HG03095 (cell line): ENCODE measurements around the gene BLMH.

Experiments used
- ATAC-seq: cut with Tn5 transposase; IDR thresholded peaks from one replicate; pipeline ENCODE4 v1.9.1; 2021; ENCODE audit warnings: moderate library complexity; ENCODE audit not compliant: unreplicated experiment

BLMH gene

DNA sequence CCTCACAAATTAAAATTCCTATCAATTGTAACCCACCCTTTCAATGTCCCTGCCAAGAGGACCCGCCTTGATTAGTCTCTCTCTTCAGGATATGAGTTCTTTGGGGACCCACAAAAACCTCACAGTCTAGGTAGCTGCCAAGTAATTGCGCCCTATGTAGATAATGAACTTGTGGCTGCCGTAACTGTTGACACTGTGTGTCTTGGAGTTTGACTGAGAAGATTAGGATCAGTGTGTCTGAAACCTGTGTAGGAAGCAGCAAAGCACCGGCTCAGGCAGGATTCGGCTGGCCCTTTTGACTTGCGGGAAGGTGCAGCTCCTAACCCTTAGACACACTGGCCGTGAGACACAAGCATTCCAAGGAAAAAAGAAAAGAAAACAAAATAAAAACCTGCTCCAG is 38.4 kb downstream of the BLMH start:
- ATAC-seq: no peak

DNA sequence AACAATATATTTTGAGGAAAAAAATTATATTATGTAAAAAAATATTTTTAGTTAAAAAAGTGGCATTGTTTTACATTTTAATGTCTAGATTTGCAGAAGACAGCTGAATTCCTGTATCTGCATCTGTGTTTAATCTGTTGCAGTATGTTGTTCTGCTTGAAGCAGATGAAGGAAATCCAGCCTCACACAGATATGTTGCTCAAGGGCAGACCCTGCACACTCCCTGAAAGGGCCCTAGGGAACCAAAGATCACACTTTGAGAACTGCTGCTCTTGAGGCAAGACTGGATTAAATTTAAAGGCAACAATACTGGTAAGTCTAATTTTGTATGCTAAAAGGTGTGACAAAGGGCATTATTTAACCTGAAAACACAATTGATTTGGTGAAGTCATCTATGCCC is 39.8 kb downstream of the BLMH start:
- no peak for ATAC-seq

DNA sequence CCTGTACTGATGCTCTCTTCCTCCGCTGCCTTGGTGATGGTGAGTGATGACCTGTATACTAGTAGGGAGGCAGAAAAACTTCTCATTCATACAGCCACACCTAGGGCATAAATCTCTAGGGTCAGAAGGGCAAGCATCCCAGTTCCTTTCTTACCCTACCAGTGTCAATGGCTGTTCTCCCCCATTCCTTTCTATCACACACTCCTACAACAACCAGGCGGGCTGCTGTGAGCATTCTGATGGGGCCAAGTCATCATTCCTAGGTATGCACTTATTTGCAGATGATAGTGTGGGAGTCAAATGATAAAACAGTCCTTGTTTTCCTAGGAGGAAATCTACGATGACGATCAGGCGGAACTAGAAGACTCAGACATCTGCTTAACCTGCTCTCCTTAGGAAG is 42.3 kb downstream of the BLMH start:
- ATAC-seq: no peak

DNA sequence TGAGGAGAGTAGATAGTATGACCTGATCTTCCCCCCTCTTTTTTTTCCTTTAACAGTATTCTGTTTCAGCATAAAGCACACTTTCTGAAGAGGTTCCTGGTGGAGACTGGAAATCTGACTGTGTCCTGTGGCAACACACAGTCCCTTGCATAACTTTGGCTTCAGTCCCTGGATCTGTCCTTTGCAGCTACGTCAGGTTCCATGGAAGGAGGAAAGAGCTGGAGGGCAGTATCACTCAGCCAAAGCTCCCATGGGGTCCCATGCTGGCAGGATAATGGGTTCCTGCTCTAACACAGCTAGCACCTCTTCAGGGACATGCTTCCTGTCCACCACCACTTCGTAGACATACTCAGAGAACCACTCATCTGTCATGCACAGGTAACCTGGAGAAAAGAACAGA is 43.0 kb downstream of the BLMH start:
- no peak for ATAC-seq

DNA sequence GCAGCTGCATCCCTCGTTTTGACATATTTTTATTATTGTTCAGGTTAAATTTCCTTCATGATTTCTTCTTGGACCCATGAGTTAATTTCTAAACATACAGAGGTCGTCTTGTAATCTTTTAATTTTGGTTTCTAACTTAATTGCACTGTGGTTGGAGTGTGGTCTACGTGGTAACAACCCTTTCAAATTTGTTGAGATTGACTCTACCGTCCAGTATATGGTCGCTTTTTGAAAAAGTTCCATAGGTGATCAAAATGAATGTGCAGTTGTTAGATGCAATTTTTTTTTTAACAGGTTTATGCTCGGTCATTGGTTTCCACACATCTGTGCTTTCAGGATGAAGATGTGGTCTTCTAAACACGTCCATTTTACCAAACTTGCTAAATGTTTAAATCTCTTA is 45.3 kb downstream of the BLMH start:
- no peak for ATAC-seq

DNA sequence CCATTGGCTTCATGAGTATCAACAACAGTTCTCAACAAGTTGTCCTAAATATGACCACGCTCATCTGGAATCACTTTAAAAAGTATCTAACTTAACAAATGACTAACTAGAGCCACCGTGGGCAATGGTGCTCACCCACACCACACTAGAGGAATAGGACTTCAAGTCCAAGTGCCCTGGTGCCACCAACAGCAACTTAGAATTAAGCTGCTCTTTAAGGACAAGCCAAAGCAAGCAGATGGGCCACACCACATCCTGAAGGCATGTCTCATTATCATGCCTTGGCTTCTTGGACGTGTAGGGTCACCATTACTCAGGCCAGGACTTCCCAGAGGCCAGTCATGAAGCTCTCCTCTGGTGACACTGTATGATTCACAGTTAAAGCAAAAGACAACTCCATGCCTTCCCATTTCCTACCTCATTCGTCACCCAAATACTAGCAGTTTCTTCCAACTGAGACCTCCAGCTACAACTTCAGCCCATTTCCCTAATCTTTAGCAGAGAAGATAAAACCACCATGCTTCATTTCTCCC is 46.8 kb downstream of the BLMH start:
- ATAC-seq: no peak

DNA sequence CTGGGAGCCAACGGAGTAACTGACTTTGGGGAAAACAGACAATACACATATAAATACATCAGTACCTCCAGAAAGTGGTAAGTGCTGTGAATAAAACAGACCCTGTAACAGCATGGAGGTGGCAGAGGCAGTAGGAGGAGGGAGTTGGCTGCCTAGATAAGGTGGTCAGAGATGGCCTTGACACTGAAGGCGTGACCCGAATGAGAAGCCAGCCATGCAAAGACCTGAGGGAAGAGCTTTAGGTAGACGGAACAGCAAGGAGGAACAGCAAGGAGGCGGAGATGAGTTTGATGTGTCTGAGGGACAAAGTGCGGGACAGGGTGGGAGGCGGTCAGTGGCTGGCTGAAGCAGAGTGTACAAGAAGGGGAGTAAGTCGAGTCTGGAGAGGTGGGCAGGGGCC is 48.2 kb downstream of the BLMH start:
- no peak for ATAC-seq

DNA sequence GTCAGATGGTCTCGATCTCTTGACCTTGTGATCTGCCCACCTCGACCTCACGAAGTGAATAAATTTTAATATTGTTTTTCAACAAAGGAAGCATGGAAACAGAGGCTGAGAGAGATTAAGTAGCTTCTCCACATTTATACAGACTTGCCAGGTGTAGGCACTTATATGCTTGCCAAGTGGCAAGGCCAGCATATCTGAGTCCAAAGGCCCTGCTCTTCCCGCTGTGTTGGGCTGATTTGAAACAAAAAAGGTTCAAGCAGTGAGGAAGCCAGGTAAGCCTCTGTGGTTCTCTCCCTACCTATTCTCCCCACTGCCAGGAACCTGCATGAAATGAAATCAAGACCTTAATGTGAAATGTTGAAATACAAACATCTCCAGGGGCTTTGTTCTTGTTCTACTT is 48.7 kb downstream of the BLMH start:
- ATAC-seq: no peak

DNA sequence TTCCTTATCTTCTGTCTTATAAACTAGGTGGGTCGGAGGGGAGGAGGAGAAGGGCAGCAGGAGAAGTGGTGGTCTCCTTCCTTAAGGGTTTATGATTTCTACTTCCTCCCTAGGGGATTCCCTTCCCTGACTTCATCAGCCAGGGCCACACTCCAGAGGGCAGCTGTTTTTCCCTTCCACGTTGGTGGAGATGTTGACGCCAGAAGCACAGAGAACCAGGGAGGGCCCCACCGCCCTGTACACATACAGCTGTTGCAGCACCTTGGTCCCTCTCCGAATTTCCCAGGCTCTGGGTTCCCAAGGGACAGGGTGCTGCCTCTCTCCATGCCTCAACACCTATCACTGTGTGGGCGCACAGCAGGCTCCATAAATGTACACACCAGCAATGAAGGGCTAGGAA is 50.7 kb downstream of the BLMH start:
- no peak for ATAC-seq

DNA sequence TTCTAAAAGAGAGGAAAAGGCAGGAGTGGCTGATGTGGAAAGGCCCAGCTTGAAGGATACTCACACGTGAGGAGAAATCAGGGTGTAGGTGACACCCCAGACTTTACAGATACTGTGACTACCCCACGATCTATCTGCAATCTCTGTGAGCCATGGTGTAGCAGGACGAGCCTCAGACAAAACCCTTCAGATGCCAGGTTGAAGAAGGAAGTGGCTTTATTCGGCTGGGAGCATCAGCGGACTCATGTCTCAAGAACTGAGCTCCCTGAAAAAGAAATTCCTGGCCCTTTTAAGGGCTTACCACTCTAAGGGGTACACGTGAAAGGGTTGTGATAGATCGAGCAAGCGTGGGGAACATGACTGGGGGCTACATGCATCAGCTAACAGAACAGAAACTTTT is 51.6 kb downstream of the BLMH start:
- ATAC-seq: no peak

DNA sequence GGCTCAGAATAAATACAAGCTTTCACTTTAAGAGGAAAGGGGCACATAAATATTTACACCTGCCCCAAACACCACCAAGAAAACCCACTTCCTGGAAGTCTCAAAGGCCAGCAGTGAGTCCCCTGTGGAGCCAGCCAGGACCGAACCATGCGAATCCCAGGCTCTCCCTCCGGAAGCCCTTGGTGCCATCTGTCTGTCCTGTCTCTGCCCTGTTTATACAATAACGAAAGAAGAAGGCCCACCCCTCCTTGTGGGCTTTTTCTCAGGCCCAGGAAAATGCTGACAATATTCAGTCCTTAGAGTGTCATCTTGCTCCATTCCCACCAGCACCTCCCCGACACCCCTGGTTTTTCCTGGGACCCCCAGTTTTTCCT is 52.7 kb downstream of the BLMH start:
- no peak for ATAC-seq

DNA sequence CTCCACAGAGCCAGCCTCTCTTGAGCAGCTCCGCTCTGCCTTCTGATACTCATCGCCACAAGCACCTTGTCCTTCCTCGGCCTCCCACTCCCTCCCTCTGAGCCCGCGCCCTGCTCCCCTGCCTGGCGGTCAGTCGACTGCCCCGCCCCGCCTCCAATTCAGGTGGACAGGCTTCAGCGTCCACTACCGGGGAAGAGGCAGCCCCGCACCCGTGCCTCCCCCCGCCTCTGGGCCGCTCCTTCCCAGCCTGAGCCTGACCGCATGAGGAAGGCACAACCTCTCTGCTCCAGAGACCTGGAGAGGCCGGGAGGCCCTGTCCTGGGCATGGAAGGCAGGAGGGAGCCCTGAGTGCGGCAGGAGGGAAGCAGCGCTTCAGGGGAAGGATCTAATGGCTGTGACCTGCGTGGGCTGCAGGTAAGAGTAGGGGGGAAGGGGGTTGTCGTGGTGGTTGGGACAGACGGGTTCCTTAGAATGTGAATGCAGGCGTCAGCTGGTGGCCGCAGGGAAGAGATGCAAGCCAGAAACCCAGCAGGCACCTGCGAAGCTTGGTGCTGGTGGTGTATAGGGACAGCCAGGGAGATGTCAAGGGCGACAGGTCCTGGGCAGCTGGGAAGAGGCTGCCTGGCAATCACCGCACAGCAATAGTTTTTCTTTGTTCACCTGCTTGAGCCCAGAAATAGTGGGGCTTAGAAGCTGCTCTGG is 53.2 kb downstream of the BLMH start:
- ATAC-seq: no peak

DNA sequence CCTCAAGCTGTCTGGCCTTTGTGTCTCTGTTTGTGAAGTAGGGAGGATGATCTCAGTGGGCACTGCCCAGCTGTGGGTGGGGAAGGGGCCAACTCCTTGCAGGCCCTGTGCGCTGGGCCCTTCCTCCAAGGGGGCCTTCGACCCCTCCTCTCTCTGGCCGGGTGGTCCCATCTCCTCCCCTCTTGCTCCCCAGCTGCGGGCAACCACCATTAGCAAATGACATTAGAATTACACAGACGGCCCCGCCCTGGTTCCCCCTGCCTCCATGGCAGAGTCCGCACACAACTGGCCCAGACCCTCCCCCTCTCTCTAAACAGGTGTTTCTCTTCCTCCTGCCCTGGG is 53.8 kb downstream of the BLMH start:
- ATAC-seq: no peak

DNA sequence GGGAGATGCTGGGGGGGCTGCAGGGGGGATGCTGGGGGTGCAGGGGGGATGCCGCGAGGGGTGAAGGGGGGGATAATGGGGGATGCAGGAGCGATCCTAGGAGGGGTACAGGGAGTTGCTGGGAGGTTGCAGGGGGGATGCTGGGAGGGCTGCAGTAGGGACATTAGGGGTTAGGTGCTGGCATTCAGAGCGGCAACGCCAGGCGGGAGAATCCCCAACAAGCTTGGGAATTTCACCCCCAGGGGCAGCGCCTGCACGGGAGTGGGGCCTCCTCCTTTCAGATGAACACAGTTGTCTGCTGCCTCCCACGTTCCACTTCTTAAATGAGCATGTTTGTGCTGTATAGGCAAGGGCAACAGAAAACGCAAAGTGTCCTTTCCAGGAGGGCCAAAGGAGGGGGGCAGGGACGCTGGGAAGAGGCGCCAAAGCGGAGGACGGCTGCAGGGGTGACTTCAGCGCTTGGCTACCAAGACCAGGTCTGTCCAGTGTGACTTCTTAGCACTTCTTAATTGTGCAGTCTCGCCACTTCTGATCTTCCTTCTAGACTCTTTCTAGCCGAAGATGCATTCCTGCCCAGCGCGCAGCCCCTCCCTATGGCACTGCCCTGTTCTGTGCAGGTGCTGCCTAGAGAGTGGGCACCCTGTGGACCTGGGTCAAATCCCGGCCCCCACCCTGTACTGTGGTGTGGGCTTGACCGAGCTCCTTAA is 54.3 kb downstream of the BLMH start:
- no peak for ATAC-seq

DNA sequence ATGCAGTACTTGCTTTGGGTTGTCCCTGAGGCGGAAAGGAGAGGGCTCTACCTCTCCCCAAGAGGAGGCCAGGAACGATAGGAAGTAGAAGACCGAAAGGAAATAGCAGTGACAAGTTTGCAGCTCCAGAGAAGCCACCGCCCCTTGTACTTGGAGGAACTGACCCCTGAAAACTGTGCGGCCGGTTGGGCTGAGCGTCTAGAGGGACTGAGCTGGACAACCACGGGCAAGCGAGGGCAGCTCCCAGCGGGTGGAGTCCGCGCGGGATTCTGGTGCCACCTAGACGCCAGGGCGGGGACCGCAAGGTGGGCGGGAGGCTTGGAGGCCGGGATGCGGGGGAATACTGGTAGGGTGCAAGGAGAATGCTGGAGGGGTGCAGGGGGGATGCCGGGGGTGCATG is 55.0 kb downstream of the BLMH start:
- no peak for ATAC-seq

DNA sequence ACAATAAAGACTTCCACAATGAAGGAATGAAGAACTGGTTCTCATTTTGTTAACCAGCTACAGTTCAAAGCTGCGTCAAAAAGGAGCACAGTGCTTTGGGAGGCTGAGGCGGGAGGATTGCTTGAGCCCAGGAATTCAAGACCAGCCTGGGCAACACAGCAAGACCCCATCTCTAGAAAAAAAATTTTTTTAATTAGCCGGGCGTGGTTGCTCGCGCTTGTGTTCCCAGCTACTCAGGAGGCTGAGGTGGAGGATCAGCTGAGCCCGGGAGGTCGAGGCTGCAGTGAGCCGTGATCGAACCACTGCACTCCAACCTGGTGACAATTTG is 55.5 kb downstream of the BLMH start:
- no peak for ATAC-seq

DNA sequence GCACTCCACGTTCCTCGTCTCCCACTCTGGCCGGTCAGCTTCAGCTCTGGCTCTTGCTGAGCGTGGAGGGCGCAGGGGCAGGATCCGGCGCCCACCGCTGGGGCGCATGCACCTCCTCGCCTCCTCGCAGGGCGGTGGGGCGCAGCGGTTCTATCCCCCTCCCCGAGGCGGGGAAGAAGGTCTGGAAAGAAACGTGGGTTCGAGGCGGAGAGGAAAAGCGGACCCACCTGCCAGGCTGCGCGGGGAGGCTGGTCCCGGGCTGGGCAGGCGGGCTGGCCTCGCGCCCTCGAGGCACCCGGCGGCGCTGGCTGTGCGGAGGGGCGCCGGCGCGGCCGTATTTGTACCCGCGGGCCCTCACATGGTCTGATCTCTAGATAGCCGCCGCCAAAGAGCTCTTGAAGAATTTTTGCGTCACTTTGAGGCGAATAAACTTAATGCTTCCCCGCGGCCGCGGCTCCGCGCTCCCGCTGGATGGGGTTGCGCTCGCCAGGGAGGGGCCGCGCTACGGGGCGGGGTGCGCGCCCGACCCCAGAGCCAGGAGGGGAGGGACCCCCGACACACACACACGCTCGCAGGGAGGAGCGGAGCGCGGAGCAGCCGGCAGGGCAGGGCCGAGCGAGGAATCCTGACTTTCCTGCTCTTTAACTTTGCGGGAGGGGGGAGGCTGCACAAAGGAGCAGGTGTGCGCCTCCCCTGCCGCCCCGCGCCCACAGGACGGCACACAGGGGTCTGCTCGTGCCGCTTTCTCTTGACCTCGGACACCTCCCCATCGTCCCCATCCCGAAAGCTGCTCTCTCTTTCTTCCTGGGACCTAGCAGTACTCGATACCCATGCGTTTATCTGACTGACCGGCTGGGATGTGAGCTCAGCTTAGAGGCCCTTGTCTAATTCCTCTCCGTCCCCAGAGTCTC is 56.1 kb downstream of the BLMH start, which contains the start of gene SLC6A4:
Gene SLC6A4 (minus strand): TSS at position 312 of the 911 bp plus-strand sequence. CDS start 13,739 bp downstream, outside the sequence.
- no peak for ATAC-seq

DNA sequence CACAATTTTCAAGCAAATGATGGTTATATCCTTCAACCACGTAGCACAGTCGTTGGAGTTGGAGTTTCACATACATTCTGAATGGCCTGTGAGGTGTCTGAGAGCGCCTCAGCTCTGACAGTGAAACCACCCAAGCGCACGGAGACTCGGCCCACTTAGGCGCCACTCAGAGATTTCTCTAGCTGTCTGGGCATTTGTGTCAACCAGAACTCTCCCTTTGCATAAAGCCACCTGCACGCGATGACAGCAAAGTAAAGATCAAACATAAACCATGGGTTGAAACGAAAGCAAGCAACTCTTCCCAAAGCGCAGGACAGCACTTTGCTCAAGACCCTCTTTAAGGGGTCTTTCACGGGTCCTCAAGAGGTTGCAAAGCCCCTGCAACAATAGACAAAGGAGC is 56.8 kb downstream of the BLMH start:
- ATAC-seq: no peak

DNA sequence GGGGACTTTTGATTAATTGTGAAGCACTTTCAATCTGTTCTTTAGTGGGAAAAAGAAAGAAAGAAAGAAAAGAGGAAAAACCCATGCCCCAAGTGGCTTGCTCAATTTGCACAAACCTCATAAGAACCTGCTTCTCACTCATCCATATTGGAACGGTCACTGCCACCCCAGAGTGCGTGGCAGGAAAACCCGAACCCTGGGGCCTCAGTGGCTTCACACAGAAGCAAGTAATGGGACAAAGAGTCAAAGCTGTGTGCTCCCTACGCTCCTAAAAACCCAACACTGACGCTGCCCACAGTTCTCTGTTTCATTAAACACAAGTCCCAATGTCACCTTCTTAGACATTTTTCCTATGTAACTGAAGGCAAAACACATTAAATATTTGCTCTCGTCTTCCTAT is 57.4 kb downstream of the BLMH start:
- no peak for ATAC-seq

DNA sequence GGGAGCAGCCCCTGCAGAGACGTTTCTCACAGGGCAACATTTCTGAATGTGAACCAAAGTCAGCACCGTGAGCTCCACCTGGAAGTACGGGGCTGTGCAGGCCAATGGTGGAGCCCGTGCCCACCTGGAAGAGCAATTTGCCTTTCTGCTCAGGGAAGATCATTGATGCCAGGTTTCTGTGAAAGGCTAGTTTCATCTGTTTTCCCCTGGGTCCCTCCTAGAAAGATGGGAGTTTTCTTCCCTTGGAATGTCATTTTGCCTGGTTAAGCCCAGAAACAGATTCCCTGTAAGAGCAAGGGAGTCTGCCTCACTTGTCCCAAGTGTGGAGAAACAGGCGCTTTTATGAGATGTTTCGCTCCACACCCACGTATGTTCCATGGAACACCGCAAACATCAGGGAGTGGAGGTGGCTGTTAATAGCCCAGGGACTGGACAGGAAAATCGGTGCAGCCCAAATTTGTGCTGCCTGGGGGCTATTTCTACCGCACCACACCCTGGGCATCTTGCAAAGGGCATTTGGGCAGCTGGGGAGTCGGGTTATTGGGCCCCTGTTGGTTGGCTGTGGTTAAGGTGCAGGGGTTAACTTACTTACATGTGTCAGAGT is 58.8 kb downstream of the BLMH start:
- ATAC-seq: no peak
